H1 (cell line): ENCODE data around the gene ENOPH1. TPM values are rescaled to one million over a fixed set of nuclear protein-coding genes. Genes with fewer than 3 reads are reported as not detected.

Experiments used
- CTCF ChIA-PET: fragments of 300-600 bp; sonication (Branson Sonifier 250); formaldehyde crosslinking; loops from one replicate; lab custom pipeline; 2021; ENCODE audit not compliant: partially characterized antibody; lab: Charles Lee
- POLR2A ChIA-PET: fragments of 300-600 bp; sonication (Branson Sonifier 250); formaldehyde crosslinking; loops from one replicate; lab custom pipeline; 2021; ENCODE audit warnings: inconsistent platforms; ENCODE audit not compliant: partially characterized antibody; lab: Charles Lee
- DNase-seq, 2 experiments: peaks; one replicate each; pipeline versions ENCODE4 v3.0.0 to v3.0.0-alpha.2; 2010 to 2022; ENCODE audit warnings: low spot score in 2 of 2, low read depth in 1 of 2, mixed read lengths in 1 of 2
- FAIRE-seq: peaks from 2 replicates; lab custom pipeline; 2011; peaks lifted over from hg19 to GRCh38; lab: Jason Lieb, UNC
- H2AFZ ChIP-seq: 2 replicates; pipeline ENCODE4 v1.8.1; 2012; ENCODE audit warnings: low read length, inconsistent platforms
- H2AK5ac ChIP-seq: 2 replicates; pipeline ENCODE4 v1.6.1; 2013; ENCODE audit warnings: low read depth, low read length
- H2BK120ac ChIP-seq: replicated peaks from 2 replicates; pipeline ENCODE3; 2013; ENCODE audit warnings: low read depth, low read length, inconsistent platforms
- H2BK12ac ChIP-seq: 2 replicates; pipeline ENCODE4 v1.6.1; 2013; ENCODE audit warnings: low read depth, low read length
- H2BK15ac ChIP-seq: 2 replicates; pipeline ENCODE4 v1.6.1; 2013; ENCODE audit warnings: low read length
- H2BK20ac ChIP-seq: 2 replicates; pipeline ENCODE4 v1.6.1; 2013; ENCODE audit warnings: low read length
- H2BK5ac ChIP-seq: 2 replicates; pipeline ENCODE4 v1.6.1; 2013; ENCODE audit warnings: low read depth, low read length
- H3K14ac ChIP-seq: 2 replicates; pipeline ENCODE4 v1.6.1; 2013; ENCODE audit warnings: inconsistent platforms; ENCODE audit not compliant: insufficient read length
- H3K18ac ChIP-seq: 2 replicates; pipeline ENCODE4 v1.6.1; 2013; ENCODE audit warnings: low read length; ENCODE audit errors: extremely low read depth
- H3K23ac ChIP-seq: 2 replicates; pipeline ENCODE4 v1.6.1; 2013; ENCODE audit warnings: inconsistent platforms; ENCODE audit not compliant: insufficient read length
- H3K23me2 ChIP-seq: 2 replicates; pipeline ENCODE4 v1.6.1; 2013; ENCODE audit warnings: low read depth, low read length
- H3K27ac ChIP-seq: 2 replicates; pipeline ENCODE4 v1.6.1; 2011; ENCODE audit warnings: low read depth, low read length, inconsistent platforms
- H3K27me3 ChIP-seq, 4 experiments: replicated peaks in 1 of 4; 1 replicate in 1 of 4; 2 replicates in 3 of 4; pipeline versions ENCODE4 v1.6.1 to v1.8.1; 2011 to 2013; ENCODE audit warnings: low read length in 3 of 4, mild to moderate bottlenecking in 3 of 4, inconsistent platforms in 2 of 4, mixed read lengths in 2 of 4, moderate library complexity in 1 of 4; ENCODE audit not compliant: control insufficient read depth in 3 of 4, insufficient read depth in 3 of 4; ENCODE audit errors: extremely low read depth in 1 of 4
- H3K36me3 ChIP-seq, 4 experiments: 2 replicates each; pipeline versions ENCODE4 v1.6.1 to v1.8.1; 2011 to 2013; ENCODE audit warnings: mild to moderate bottlenecking in 4 of 4, low read length in 3 of 4, moderate library complexity in 2 of 4, control low read depth in 1 of 4, inconsistent platforms in 1 of 4; ENCODE audit not compliant: insufficient read depth in 4 of 4, control insufficient read depth in 2 of 4
- H3K4ac ChIP-seq: replicated peaks from 2 replicates; pipeline ENCODE3; 2013; ENCODE audit warnings: low read length, low read depth, mixed read lengths, inconsistent platforms; ENCODE audit not compliant: insufficient read length
- H3K4me1 ChIP-seq, 4 experiments: replicated peaks in 1 of 4; 1 replicate in 1 of 4; 2 replicates in 3 of 4; pipeline versions ENCODE4 v1.6.1 to v1.8.1; 2011 to 2013; ENCODE audit warnings: low read length in 3 of 4, inconsistent platforms in 2 of 4, mixed read lengths in 1 of 4; ENCODE audit not compliant: insufficient read depth in 4 of 4, control insufficient read depth in 3 of 4
- H3K4me2 ChIP-seq, 2 experiments: 2 replicates each; pipeline versions ENCODE4 v1.6.1 to v1.8.1; 2011 to 2013; ENCODE audit warnings: low read depth in 2 of 2, low read length in 2 of 2, control low read depth in 1 of 2, inconsistent platforms in 1 of 2, mild to moderate bottlenecking in 1 of 2; ENCODE audit not compliant: insufficient read depth in 1 of 2
- H3K4me3 ChIP-seq, 4 experiments: fragments of 200-600, 300-600 bp in 1 of 4; sonication (generic), shearing (Covaris generic), sonication (Bioruptor Twin) in 1 of 4; 2 replicates each; pipeline versions ENCODE4 v1.5.1 to v1.8.1; 2011 to 2016; ENCODE audit warnings: low read length in 4 of 4, low read depth in 3 of 4, control low read depth in 2 of 4, inconsistent platforms in 2 of 4, mild to moderate bottlenecking in 2 of 4, mixed read lengths in 1 of 4, moderate library complexity in 1 of 4; ENCODE audit not compliant: insufficient read depth in 2 of 4; ENCODE audit errors: extremely low read depth in 1 of 4
- H3K56ac ChIP-seq: replicated peaks from 2 replicates; pipeline ENCODE3; 2013; ENCODE audit warnings: low read depth, mild to moderate bottlenecking, mixed read lengths, low read length, inconsistent platforms; ENCODE audit not compliant: insufficient read length
- H3K79me1 ChIP-seq: 2 replicates; pipeline ENCODE4 v1.6.1; 2013; ENCODE audit warnings: low read depth, low read length, control low read depth
- H3K79me2 ChIP-seq, 2 experiments: 2 replicates each; pipeline versions ENCODE4 v1.6.1 to v1.8.1; 2012 to 2013; ENCODE audit warnings: low read length in 2 of 2, mild to moderate bottlenecking in 2 of 2, inconsistent platforms in 1 of 2; ENCODE audit not compliant: insufficient read depth in 2 of 2, control insufficient read depth in 1 of 2
- H3K9ac ChIP-seq, 4 experiments: replicated peaks in 1 of 4; 1 replicate in 1 of 4; 2 replicates in 3 of 4; pipeline versions ENCODE4 v1.6.1 to v1.8.1; 2011 to 2013; ENCODE audit warnings: low read depth in 3 of 4, low read length in 3 of 4, control low read depth in 2 of 4, mild to moderate bottlenecking in 2 of 4, moderate library complexity in 2 of 4, inconsistent platforms in 1 of 4; ENCODE audit errors: extremely low read depth in 1 of 4
- H3K9me3 ChIP-seq, 2 experiments: 2 replicates each; pipeline versions ENCODE4 v1.6.1 to v1.8.1; 2012 to 2013; ENCODE audit warnings: mild to moderate bottlenecking in 2 of 2, moderate library complexity in 2 of 2, control low read depth in 1 of 2, inconsistent platforms in 1 of 2, low read depth in 1 of 2, low read length in 1 of 2, mixed read lengths in 1 of 2; ENCODE audit not compliant: insufficient read depth in 2 of 2
- H4K20me1 ChIP-seq, 2 experiments: replicated peaks in 1 of 2; 2 replicates each; pipeline versions ENCODE3 to v1.8.1; 2011 to 2013; ENCODE audit warnings: inconsistent platforms in 2 of 2, low read length in 2 of 2, mild to moderate bottlenecking in 1 of 2; ENCODE audit not compliant: insufficient read depth in 2 of 2, control insufficient read depth in 1 of 2
- H4K5ac ChIP-seq: 2 replicates; pipeline ENCODE4 v1.6.1; 2013; ENCODE audit warnings: low read length, low read depth, mixed read lengths, inconsistent platforms; ENCODE audit not compliant: insufficient read length
- H4K8ac ChIP-seq: 2 replicates; pipeline ENCODE4 v1.8.0; 2013; ENCODE audit warnings: mild to moderate bottlenecking, moderate library complexity, low read length, inconsistent platforms; ENCODE audit not compliant: insufficient read depth; ENCODE audit errors: extremely low read depth
- H4K91ac ChIP-seq: replicated peaks from 2 replicates; pipeline ENCODE3; 2013; ENCODE audit warnings: low read length, mixed read lengths, inconsistent platforms; ENCODE audit not compliant: insufficient read length
- ATF3 ChIP-seq: IDR thresholded peaks from 2 replicates; pipeline ENCODE4 v1.6.1; 2011; ENCODE audit warnings: low read depth, mild to moderate bottlenecking, low read length; ENCODE audit not compliant: insufficient read depth
- CBX8 ChIP-seq: fragments of 300-800, 300-1000 bp; sonication (generic); IDR thresholded peaks from 2 replicates; pipeline ENCODE4 v1.7.1; 2016; ENCODE audit warnings: low read depth, low read length, borderline replicate concordance
- CHD2 ChIP-seq: IDR thresholded peaks from 2 replicates; pipeline ENCODE4 v1.6.1; 2012; ENCODE audit warnings: low read length, improper control_type of control experiment
- KDM5A ChIP-seq: fragments of 200-600 bp; IDR thresholded peaks from 2 replicates; pipeline ENCODE4 v1.7.1; 2012; ENCODE audit warnings: mild to moderate bottlenecking, low read length, inconsistent platforms, mixed read lengths
- SIN3A ChIP-seq, 2 experiments: IDR thresholded peaks in 1 of 2; conservative IDR thresholded peaks in 1 of 2; 2 replicates each; pipeline ENCODE4 v1.6.1; 2011 to 2012; ENCODE audit warnings: low read length in 2 of 2, improper control_type of control experiment in 1 of 2, low read depth in 1 of 2, mild to moderate bottlenecking in 1 of 2
- SP1 ChIP-seq: IDR thresholded peaks from 2 replicates; pipeline ENCODE4 v1.6.1; 2011; ENCODE audit warnings: low read depth, low read length
- SP2 ChIP-seq: IDR thresholded peaks from 2 replicates; pipeline ENCODE4 v1.6.1; 2012; ENCODE audit warnings: mild to moderate bottlenecking, low read length, inconsistent platforms
- SP4 ChIP-seq: IDR thresholded peaks from 2 replicates; pipeline ENCODE4 v1.6.1; 2012; ENCODE audit warnings: low read length, inconsistent platforms
- WGBS, 2 experiments: shearing (Covaris generic) in 1 of 2; methylation state at CpG; one replicate each; pipeline versions ENCODE4 v1.1.6 to v1.1.7; 2013 to 2015; ENCODE audit warnings: low lambda C conversion rate in 2 of 2, mixed read lengths in 2 of 2, inconsistent platforms in 1 of 2, low coverage in 1 of 2, missing lambda C conversion rate in 1 of 2; ENCODE audit not compliant: insufficient replicate concordance in 2 of 2, insufficient coverage in 1 of 2, insufficient read length in 1 of 2; ENCODE audit errors: extremely low coverage in 1 of 2, missing lambda C conversion rate in 1 of 2; 5-methylcytosine and 5-hydroxymethylcytosine counted together
- polyA plus RNA-seq, 7 experiments: library from polyadenylated mRNA; depleted of rRNA in 3 of 7; stranded (reverse) in 5 of 7; unstranded in 2 of 7; fragments of >200 nt in 5 of 7; fragments of 200-250 nt in 2 of 7; gene quantifications; 1 replicate in 5 of 7; 2 replicates in 1 of 7; 4 replicates in 1 of 7; pipeline versions ENCODE4 v1.2.1 to v1.2.3, GENCODE V29; 2011 to 2013; ENCODE audit warnings: missing spikeins in 2 of 7, mixed read lengths in 2 of 7
- total RNA-seq: library from RNA; stranded (reverse); fragmentation: NEBNext Ultra II Directional; extraction: Animal tissue kit (Norgen Biotek cat#: 25700); gene quantifications from 2 replicates; pipeline ENCODE4 v1.2.1, GENCODE V29; 2021

ENOPH1 gene
- total and polyA plus RNA-seq, 2 of the 8 experiments (the other 6 are each of a cell fraction or from before 2014, with no cell fraction given): 25.1 to 89.3 TPM

DNA sequence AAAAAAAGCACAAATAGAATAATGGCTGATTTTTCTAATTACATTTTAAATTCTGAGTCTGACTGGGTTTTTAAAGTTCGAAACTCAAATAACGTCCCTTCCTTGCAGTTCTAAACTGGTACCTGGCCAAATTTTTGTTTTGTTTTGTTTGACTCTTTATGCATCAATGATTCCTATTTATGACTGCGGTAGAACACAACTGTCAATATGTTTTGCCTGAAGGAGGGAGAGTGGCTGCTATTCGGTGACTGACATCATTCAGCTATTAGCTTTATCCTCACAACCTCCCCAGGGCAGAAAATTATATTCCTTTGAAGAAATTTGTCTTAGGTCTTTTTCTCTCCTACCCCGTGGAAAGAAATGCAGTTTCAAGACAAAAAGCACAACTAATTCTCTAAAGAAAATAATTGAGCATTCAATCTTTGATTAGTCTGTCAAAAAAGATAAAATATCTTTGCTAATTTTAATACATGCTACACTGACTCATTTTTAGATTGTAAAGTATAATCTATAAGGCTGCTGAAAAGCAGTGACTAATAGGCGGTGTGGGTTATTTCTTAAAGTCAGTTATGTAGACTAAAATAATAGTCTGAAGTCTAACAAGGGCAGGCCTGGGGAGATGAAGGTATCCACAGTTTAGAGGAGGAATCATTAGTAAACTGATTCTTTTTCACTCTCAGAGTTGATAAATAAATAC lies 69.5 kb downstream of the ENOPH1 start:
- no peak overlapping the region for H3K4me3 ChIP-seq
- H3K56ac ChIP-seq: no peak overlapping the region
- TF ChIP-seq KDM5A (no peak), CBX8 (no peak), SP2 (no peak), CHD2 (no peak), SP1 (no peak), SP4 (no peak), SIN3A (conservative IDR thresholded peaks at IDR 0.05 in 1 of 2, IDR thresholded peaks at IDR 0.05 in 1 of 2; ENCODE audit: low read depth in 1 of 2, low read length in 2 of 2) (no peak), ATF3 (no peak)
- H4K8ac ChIP-seq: no peak overlapping the region
- no peak overlapping the region for H2BK12ac ChIP-seq
- no peaks in the 10 kb centered on the region for H3K79me2 ChIP-seq
- WGBS, 2 experiments: 91% methylated on average over 6 of the region's 6 CpGs; no CpG with 5 or more reads in 1 of the 2 experiments
- H2BK5ac ChIP-seq: no peak overlapping the region
- H3K23ac ChIP-seq: no peak overlapping the region
- H3K14ac ChIP-seq: no peak overlapping the region
- no peak overlapping the region for H3K4me2 ChIP-seq
- H4K91ac ChIP-seq: no peak overlapping the region
- no peak overlapping the region for H2AFZ ChIP-seq
- DNase-seq: no peak
- H4K20me1 ChIP-seq: no peaks in the 10 kb centered on the region
- no peaks in the 10 kb centered on the region for H3K27me3 ChIP-seq
- H3K4ac ChIP-seq: no peak overlapping the region
- H3K9me3 ChIP-seq: no peaks in the 10 kb centered on the region
- H2BK15ac ChIP-seq: no peak overlapping the region
- H3K4me1 ChIP-seq: peaks cover 4 to 11% (median 10%) of the 10 kb centered on the region in 4 experiments; a peak in 5 of 7 replicates
- CTCF ChIA-PET: interaction anchor here (0.8 to 1.7 kb wide), 7 partner anchors 9 to 63 kb away, joined by 3 to 5 read pairs (median 4); no protein-coding TSS in a partner anchor
- no peak overlapping the region for H4K5ac ChIP-seq
- H2AK5ac ChIP-seq: no peak overlapping the region
- H3K18ac ChIP-seq: no peak overlapping the region
- FAIRE-seq: no peak
- H2BK20ac ChIP-seq: no peak overlapping the region
- no peaks in the 10 kb centered on the region for H3K79me1 ChIP-seq
- no peaks in the 10 kb centered on the region for H3K23me2 ChIP-seq
- H3K36me3 ChIP-seq: no peaks in the 10 kb centered on the region
- no peak overlapping the region for H3K27ac ChIP-seq
- no peak overlapping the region for H2BK120ac ChIP-seq
- no peak overlapping the region for H3K9ac ChIP-seq
- POLR2A ChIA-PET: interaction anchor here (0.9 kb wide), 1 partner anchor 69 kb away, joined by 5 read pairs; no protein-coding TSS in a partner anchor
